Left lung (tissue), 10 donors: ENCODE results near the gene SVIL. TPM values are rescaled to one million over a fixed set of nuclear protein-coding genes. Genes with fewer than 3 reads are reported as not detected.

Source experiments
- ATAC-seq: fragments of 200-7000 bp; cut with Tn5 transposase; one replicate; pipeline ENCODE4 v1.9.1; 2020; ENCODE audit warnings: moderate library complexity
- DNase-seq, 4 donors: peaks; one replicate each; pipeline ENCODE4 v3.0.0-alpha.2; 2013 to 2020
- H3K27ac ChIP-seq, 2 donors: fragments of 200-600 bp; sonication (generic) in 1 of 2; one replicate each; pipeline versions ENCODE4 v1.5.0 to v1.8.0; 2020 to 2021
- H3K27me3 ChIP-seq, 2 donors: fragments of 200-600 bp; sonication (generic) in 1 of 2; one replicate each; pipeline versions ENCODE4 v1.5.0 to v1.8.0; 2020 to 2021
- H3K36me3 ChIP-seq, 2 donors: fragments of 200-600 bp; sonication (generic) in 1 of 2; one replicate each; pipeline versions ENCODE4 v1.5.0 to v1.8.0; 2020 to 2021
- H3K4me1 ChIP-seq, 2 donors: fragments of 200-600 bp; one replicate each; pipeline ENCODE4 v1.8.0; 2021
- H3K4me3 ChIP-seq, 2 donors: fragments of 200-600 bp; sonication (generic) in 1 of 2; one replicate each; pipeline versions ENCODE4 v1.5.0 to v1.8.0; 2020 to 2021; ENCODE audit warnings: mild to moderate bottlenecking in 1 of 2
- H3K9me3 ChIP-seq, 2 donors: fragments of 200-600 bp; sonication (generic) in 1 of 2; one replicate each; pipeline versions ENCODE4 v1.5.0 to v1.8.0; 2020 to 2021
- CTCF ChIP-seq, 2 donors: fragments of 200-600 bp; sonication (generic) in 1 of 2; IDR thresholded peaks; one replicate each; pipeline versions ENCODE4 v1.5.0 to v1.8.0; 2021; ENCODE audit warnings: antibody characterized with exemption in 2 of 2
- intact Hi-C, 2 donors: fragments of 100-400 bp; cut with DNase I; formaldehyde crosslinking; loops; one replicate each; pipeline versions ENCODE4 v1.11.2 to v1.14.2; 2022
- polyA plus RNA-seq, 6 donors: library from polyadenylated mRNA; unstranded; fragments of 120-200 nt; gene quantifications; one replicate each; pipeline ENCODE4 v1.2.1, GENCODE V29; 2013; ENCODE audit not compliant: insufficient read length in 6 of 6
- total RNA-seq, 2 donors: library from RNA; stranded (reverse); fragmentation: NEBNext Ultra II Directional; extraction: Animal tissue kit (Norgen Biotek cat#: 25700); gene quantifications; one replicate each; pipeline ENCODE4 v1.2.1, GENCODE V29; 2021
- donor health status: DM: no; HTN: yes; CAD: no.
- donor health status: DM: no; HTN: no; CAD: no.

Gene SVIL
- total and polyA plus RNA-seq, 8 donors = 49.3 to 103 (median 54.9) TPM

- no peaks in the 10 kb centered on the region for H3K36me3 ChIP-seq
- H3K27ac ChIP-seq = peak overlapping the region; percentile 25 to 84
- intact Hi-C loops = no loop called here
- H3K9me3 ChIP-seq = no peaks in the 10 kb centered on the region
- H3K4me3 ChIP-seq = no peak overlapping the region
- ATAC-seq = peak; percentile 74
- H3K27me3 ChIP-seq = no peaks in the 10 kb centered on the region
- H3K4me1 ChIP-seq = peaks cover 25 to 54% of the 10 kb centered on the region in 2 donors
- no peak for TF ChIP-seq CTCF (IDR thresholded peaks at IDR 0.05)
- DNase-seq = peak in 1 of 4 donors; percentile 45
Observed at GRCh38 chr10:29636178-29636577, 1.4 kb upstream of the SVIL start.

GRCh38 chr10:29635711-29636144, 957 bp upstream of the SVIL start:
- intact Hi-C loops = no loop called here
- H3K4me3 ChIP-seq = no peak overlapping the region
- no peak for TF ChIP-seq CTCF (IDR thresholded peaks at IDR 0.05)
- peak; percentile 39 for ATAC-seq
- no peak for DNase-seq
- peak overlapping the region; percentile 25 to 84 for H3K27ac ChIP-seq
- H3K9me3 ChIP-seq = no peaks in the 10 kb centered on the region
- peaks cover 27 to 58% of the 10 kb centered on the region in 2 donors for H3K4me1 ChIP-seq
- H3K36me3 ChIP-seq = no peaks in the 10 kb centered on the region
- H3K27me3 ChIP-seq = no peaks in the 10 kb centered on the region

- intact Hi-C loops = no loop called here
- no peak for DNase-seq
- H3K4me1 ChIP-seq = peaks cover 33 to 74% of the 10 kb centered on the region in 2 donors
Observed at GRCh38 chr10:29634105-29634504, 666 bp downstream of the SVIL start.

GRCh38 chr10:29631049-29631339, 3.8 kb downstream of the SVIL start:
- H3K9me3 ChIP-seq = no peaks in the 10 kb centered on the region
- no peak for ATAC-seq
- no peaks in the 10 kb centered on the region for H3K36me3 ChIP-seq
- intact Hi-C loops = no loop called here
- H3K4me1 ChIP-seq = peaks cover 34 to 91% of the 10 kb centered on the region in 2 donors
- H3K27ac ChIP-seq = peak overlapping the region; percentile 85 to 90
- no peak for TF ChIP-seq CTCF (IDR thresholded peaks at IDR 0.05)
- DNase-seq = no peak
- H3K4me3 ChIP-seq = no peak overlapping the region
- no peaks in the 10 kb centered on the region for H3K27me3 ChIP-seq

More at GRCh38 chr10:29634105-29634504, 666 bp downstream of the SVIL start:
- no peak overlapping the region for H3K4me3 ChIP-seq
- H3K27ac ChIP-seq = peak overlapping the region; percentile 25 to 84
- no peak for ATAC-seq
- TF ChIP-seq CTCF (IDR thresholded peaks at IDR 0.05) = no peak
- H3K36me3 ChIP-seq = no peaks in the 10 kb centered on the region
- H3K9me3 ChIP-seq = no peaks in the 10 kb centered on the region
- no peaks in the 10 kb centered on the region for H3K27me3 ChIP-seq

- Histone ChIP-seq H3K36me3 (no peaks in the 10 kb centered on the region), H3K27me3 (no peaks in the 10 kb centered on the region), H3K4me1 (peaks cover 29 to 85% of the 10 kb centered on the region in 2 donors), H3K9me3 (no peaks in the 10 kb centered on the region), H3K27ac (peak overlapping the region; percentile 85 to 90), H3K4me3 (no peak overlapping the region)
- intact Hi-C loops = no loop called here
- DNase-seq = peak in 1 of 4 donors; percentile 67
- no peak for TF ChIP-seq CTCF (IDR thresholded peaks at IDR 0.05)
- peak; percentile 79 for ATAC-seq
Observed at GRCh38 chr10:29630205-29631048, 4.3 kb downstream of the SVIL start.
